ENCODE results near the gene C22orf15. TPM values are rescaled to one million over a fixed set of nuclear protein-coding genes. Genes with fewer than 3 reads are reported as not detected.

The C22orf15 gene
- total and polyA plus RNA-seq, 2 of the 8 experiments (the other 6 are each of a cell fraction or from before 2014, with no cell fraction given), result 4.2 to 4.9 TPM

DNA sequence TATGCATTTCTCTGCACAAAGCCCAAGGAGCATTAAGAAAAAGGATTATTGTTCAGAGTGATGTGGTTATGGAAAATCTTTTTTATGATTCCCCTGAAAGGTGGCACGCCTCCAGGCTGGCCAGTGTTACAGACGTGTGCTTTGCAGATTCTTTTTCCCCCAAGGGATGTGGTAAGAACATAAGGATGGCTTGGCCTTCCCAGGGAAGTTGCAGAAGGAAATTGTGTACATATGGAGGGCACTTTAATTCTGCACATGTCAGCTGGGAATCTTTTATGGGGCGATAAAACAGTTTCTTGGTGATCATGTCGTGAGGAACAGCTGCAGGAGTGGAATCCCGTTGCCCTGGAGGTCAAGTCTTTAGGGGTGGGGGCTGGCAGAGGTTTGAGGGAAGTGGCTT, 33.7 kb downstream of the C22orf15 start (continued):
- TF ChIP-seq USF2 (IDR thresholded peaks at IDR 0.05; ENCODE audit: low read length) (no peak), RAD21 (IDR thresholded peaks at IDR 0.05 in 1 of 2, conservative IDR thresholded peaks at IDR 0.05 in 1 of 2; ENCODE audit: low read depth in 2 of 2, low read length in 2 of 2) (no peak), JUND (IDR thresholded peaks at IDR 0.05; ENCODE audit: low read length) (no peak), POLR2A (IDR thresholded peaks at IDR 0.05; ENCODE audit: control extremely low read depth in 1 of 2, low read depth in 2 of 2, low read length in 2 of 2) (no peak), JUN (IDR thresholded peaks at IDR 0.05; ENCODE audit: low read depth, low read length) (no peak), TAF1 (IDR thresholded peaks at IDR 0.05; ENCODE audit: low read depth, low read length) (no peak)

Measured in H1 (cell line).